Measurements from ENCODE around the gene GSN. TPM values are rescaled to one million over a fixed set of nuclear protein-coding genes. Genes with fewer than 3 reads are reported as not detected.

GSN gene
- total RNA-seq, 2 experiments from 2014 or later = 1.9 to 2.2 TPM

- no peak overlapping the region for H3K27ac Mint-ChIP-seq
- CTCF ChIA-PET = interaction anchor here (1.0 to 2.3 kb wide), 5 partner anchors 11 to 86 kb away, joined by 3 to 10 read pairs (median 4); no protein-coding TSS in a partner anchor
- no peak for TF ChIP-seq CTCF (IDR thresholded peaks at IDR 0.05)
- no peaks in the 10 kb centered on the region for H3K36me3 Mint-ChIP-seq (ENCODE audit: low read depth)
- POLR2A ChIA-PET = interaction anchor here (0.6 to 0.8 kb wide), 3 partner anchors 10 to 42 kb away, joined by 3 read pairs; no protein-coding TSS in a partner anchor
- peak; percentile 42 for DNase-seq
- H3K9me3 Mint-ChIP-seq = no peaks in the 10 kb centered on the region
- peaks cover 16% of the 10 kb centered on the region for H3K27me3 Mint-ChIP-seq
- intact Hi-C loops (cut with micrococcal nuclease) = no loop called here
- peaks cover 16% of the 10 kb centered on the region for H3K4me1 Mint-ChIP-seq (ENCODE audit: low read depth)
- ATAC-seq = peak; percentile 83
- H3K4me3 Mint-ChIP-seq = peak overlapping the region; percentile 66
These were observed 31.7 kb downstream of the GSN start for GRCh38 chr9:121299467-121300282.

GRCh38 chr9:121300283-121301119, 32.5 kb downstream of the GSN start:
- Mint-ChIP-seq H3K4me3 (peak overlapping the region; percentile 66), H3K27ac (no peak overlapping the region), H3K36me3 (ENCODE audit: low read depth) (no peaks in the 10 kb centered on the region), H3K27me3 (peaks cover 16% of the 10 kb centered on the region), H3K9me3 (no peaks in the 10 kb centered on the region), H3K4me1 (ENCODE audit: low read depth) (peaks cover 16% of the 10 kb centered on the region)
- DNase-seq (no peak), ATAC-seq (no peak)
- intact Hi-C loops (cut with micrococcal nuclease) = no loop called here
- POLR2A ChIA-PET = interaction anchor here (1.2 kb wide), 1 partner anchor 87 kb away, joined by 5 read pairs; no protein-coding TSS in a partner anchor
- CTCF ChIA-PET = interaction anchor here (1.5 to 1.8 kb wide), 2 partner anchors 15 to 78 kb away, joined by 3 to 5 read pairs; no protein-coding TSS in a partner anchor
- no peak for TF ChIP-seq CTCF (IDR thresholded peaks at IDR 0.05)

DNA sequence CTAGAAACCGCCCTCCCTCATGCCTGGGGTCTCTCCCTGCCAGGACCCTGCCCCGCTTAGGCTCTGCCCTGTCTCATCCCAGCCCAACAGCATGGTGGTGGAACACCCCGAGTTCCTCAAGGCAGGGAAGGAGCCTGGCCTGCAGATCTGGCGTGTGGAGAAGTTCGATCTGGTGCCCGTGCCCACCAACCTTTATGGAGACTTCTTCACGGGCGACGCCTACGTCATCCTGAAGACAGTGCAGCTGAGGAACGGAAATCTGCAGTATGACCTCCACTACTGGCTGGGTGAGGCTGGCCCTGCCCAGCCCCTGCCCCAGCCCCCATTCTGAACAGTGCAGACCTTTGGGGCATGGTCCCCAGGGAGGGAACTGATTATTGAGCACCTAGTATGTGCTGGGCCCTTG, 33.9 kb downstream of the GSN start:
- no peak overlapping the region for H3K27ac Mint-ChIP-seq
- H3K4me3 Mint-ChIP-seq = no peak overlapping the region
- no peak for ATAC-seq
- H3K9me3 Mint-ChIP-seq = no peaks in the 10 kb centered on the region
- H3K36me3 Mint-ChIP-seq (ENCODE audit: low read depth) = no peaks in the 10 kb centered on the region
- intact Hi-C loops (cut with micrococcal nuclease) = no loop called here
- TF ChIP-seq CTCF (IDR thresholded peaks at IDR 0.05) = no peak
- POLR2A ChIA-PET = no interaction called here
- peaks cover 16% of the 10 kb centered on the region for H3K27me3 Mint-ChIP-seq
- DNase-seq = no peak
- CTCF ChIA-PET = interaction anchor here (2.2 kb wide), 1 partner anchor 18 kb away, joined by 8 read pairs; no protein-coding TSS in a partner anchor
- peaks cover 16% of the 10 kb centered on the region for H3K4me1 Mint-ChIP-seq (ENCODE audit: low read depth)

GRCh38 chr9:121302341-121302740, 34.4 kb downstream of the GSN start:
- no peak overlapping the region for H3K27ac Mint-ChIP-seq
- H3K4me1 Mint-ChIP-seq (ENCODE audit: low read depth) = peaks cover 16% of the 10 kb centered on the region
- H3K9me3 Mint-ChIP-seq = no peaks in the 10 kb centered on the region
- H3K36me3 Mint-ChIP-seq (ENCODE audit: low read depth) = no peaks in the 10 kb centered on the region
- peaks cover 16% of the 10 kb centered on the region for H3K27me3 Mint-ChIP-seq
- ChIA-PET POLR2A (no interaction called here), CTCF (interaction anchor here (2.2 kb wide), 1 partner anchor 17 kb away, joined by 8 read pairs; no protein-coding TSS in a partner anchor)
- no peak for TF ChIP-seq CTCF (IDR thresholded peaks at IDR 0.05)
- DNase-seq (no peak), ATAC-seq (no peak)
- intact Hi-C loops (cut with micrococcal nuclease) = no loop called here
- H3K4me3 Mint-ChIP-seq = no peak overlapping the region

All from activated CD8-positive, alpha-beta T cell treated with anti-CD3 and anti-CD28 coated beads for 36 hours (primary cell).